ENCODE results near the gene KRTAP29-1. TPM values are rescaled to one million over a fixed set of nuclear protein-coding genes. Genes with fewer than 3 reads are reported as not detected.

The KRTAP29-1 gene
- total RNA-seq, 2 experiments from 2014 or later = not detected

DNA sequence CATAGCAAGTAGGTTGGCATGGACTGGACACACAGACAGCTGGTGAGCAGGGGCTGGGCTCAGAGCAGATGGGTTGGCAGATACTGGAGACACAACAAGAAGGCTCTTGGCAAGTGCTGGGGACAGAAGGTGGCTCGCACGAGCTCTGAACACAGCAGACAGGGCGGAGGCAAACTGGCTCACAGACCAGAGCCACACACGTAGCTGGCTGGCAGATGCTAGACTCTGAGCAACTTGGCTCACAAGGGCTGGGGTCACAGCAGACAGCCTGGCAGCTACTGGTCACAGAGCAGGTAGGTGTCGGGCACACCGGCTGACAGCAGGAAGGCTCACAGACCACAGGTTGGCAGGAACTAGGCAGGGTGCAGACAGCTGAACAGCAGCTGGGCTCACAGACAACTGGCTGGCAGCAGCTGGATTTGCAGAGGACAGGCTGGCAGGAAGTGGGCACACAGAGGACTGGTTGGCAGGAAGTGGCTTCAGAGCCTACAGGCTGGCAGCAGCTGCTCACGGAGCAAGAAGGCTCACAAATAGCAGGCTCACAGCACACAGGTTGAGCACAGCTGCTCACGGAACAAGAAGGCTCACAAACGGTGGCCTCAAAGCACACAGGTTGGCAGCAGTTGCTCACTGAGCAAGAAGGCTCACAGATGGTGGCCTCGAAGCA is 5.7 kb upstream of the KRTAP29-1 start:
- peak overlapping the region; percentile 86 for H3K27ac Mint-ChIP-seq
- CTCF ChIA-PET = interaction anchor here (1.1 to 3.1 kb wide), 4 partner anchors 14 to 490 kb away, joined by 3 to 22 read pairs (median 6); no protein-coding TSS in a partner anchor
- POLR2A ChIA-PET = interaction anchor here (0.6 to 1.1 kb wide), 2 partner anchors 10 to 33 kb away, joined by 3 read pairs; no protein-coding TSS in a partner anchor
- H3K9me3 Mint-ChIP-seq = no peaks in the 10 kb centered on the region
- TF ChIP-seq, protein P1, sequence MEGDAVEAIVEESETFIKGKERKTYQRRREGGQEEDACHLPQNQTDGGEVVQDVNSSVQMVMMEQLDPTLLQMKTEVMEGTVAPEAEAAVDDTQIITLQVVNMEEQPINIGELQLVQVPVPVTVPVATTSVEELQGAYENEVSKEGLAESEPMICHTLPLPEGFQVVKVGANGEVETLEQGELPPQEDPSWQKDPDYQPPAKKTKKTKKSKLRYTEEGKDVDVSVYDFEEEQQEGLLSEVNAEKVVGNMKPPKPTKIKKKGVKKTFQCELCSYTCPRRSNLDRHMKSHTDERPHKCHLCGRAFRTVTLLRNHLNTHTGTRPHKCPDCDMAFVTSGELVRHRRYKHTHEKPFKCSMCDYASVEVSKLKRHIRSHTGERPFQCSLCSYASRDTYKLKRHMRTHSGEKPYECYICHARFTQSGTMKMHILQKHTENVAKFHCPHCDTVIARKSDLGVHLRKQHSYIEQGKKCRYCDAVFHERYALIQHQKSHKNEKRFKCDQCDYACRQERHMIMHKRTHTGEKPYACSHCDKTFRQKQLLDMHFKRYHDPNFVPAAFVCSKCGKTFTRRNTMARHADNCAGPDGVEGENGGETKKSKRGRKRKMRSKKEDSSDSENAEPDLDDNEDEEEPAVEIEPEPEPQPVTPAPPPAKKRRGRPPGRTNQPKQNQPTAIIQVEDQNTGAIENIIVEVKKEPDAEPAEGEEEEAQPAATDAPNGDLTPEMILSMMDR (IDR thresholded peaks at IDR 0.05) = no peak
- ATAC-seq (peak; percentile 79), DNase-seq (peak; percentile 73)
- no peaks in the 10 kb centered on the region for H3K27me3 Mint-ChIP-seq
- peak overlapping the region; percentile 54 for H3K4me3 Mint-ChIP-seq
- peaks cover 47% of the 10 kb centered on the region for H3K4me1 Mint-ChIP-seq (ENCODE audit: low read depth)
- intact Hi-C loops (cut with micrococcal nuclease) = no loop called here
- no peaks in the 10 kb centered on the region for H3K36me3 Mint-ChIP-seq (ENCODE audit: low read depth)

DNA sequence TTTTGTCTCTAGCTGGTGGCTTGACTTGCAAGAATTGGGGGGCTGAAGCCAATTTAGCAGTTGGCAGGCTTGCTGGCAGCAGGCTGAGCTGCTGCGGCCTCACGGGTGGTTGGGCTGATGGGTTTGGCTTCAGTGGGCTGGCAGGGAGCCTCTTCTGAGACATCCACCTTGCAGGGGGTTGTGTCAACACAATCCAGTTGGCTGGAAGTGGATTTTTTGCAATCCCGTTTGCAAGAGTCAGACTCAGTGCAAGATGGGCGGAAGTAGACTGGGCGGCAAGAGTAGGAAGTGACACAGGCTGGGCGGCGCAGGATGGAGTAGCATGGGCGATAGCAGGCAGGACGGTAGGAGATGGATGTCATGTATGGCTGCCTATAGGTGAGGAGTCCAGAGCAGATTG is 5.0 kb upstream of the KRTAP29-1 start:
- ChIA-PET CTCF (interaction anchor here (1.1 to 3.1 kb wide), 4 partner anchors 15 to 489 kb away, joined by 3 to 22 read pairs (median 6); no protein-coding TSS in a partner anchor), POLR2A (no interaction called here)
- intact Hi-C loops (cut with micrococcal nuclease) = no loop called here
- TF ChIP-seq, protein P1 (IDR thresholded peaks at IDR 0.05) = no peak
- peaks cover 47% of the 10 kb centered on the region for H3K4me1 Mint-ChIP-seq (ENCODE audit: low read depth)
- H3K9me3 Mint-ChIP-seq = no peaks in the 10 kb centered on the region
- H3K4me3 Mint-ChIP-seq = peak overlapping the region; percentile 54
- no peak for ATAC-seq
- DNase-seq = no peak
- no peaks in the 10 kb centered on the region for H3K36me3 Mint-ChIP-seq (ENCODE audit: low read depth)
- peak overlapping the region; percentile 86 for H3K27ac Mint-ChIP-seq
- H3K27me3 Mint-ChIP-seq = no peaks in the 10 kb centered on the region

DNA sequence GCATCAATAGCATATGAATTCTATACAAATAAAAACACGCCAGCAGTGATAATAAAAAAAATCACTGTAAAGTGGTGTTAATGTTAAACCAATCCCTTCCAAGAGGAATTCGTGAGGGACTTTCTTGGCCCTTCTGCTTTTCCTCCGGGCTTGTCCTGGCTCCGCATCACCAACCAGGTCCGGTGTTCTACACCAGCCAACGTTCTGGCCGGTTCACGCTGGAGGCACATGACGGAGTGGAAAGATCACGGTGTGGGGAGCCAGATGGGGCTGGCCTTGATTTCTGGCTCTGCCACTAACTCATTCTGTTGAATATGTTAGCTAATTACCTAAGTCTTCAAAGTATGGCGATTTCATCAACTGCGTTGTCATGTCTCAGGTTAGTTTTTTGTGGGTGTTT is 1.4 kb upstream of the KRTAP29-1 start:
- Mint-ChIP-seq H3K36me3 (ENCODE audit: low read depth) (no peaks in the 10 kb centered on the region), H3K4me1 (ENCODE audit: low read depth) (peaks cover 39% of the 10 kb centered on the region), H3K9me3 (peaks cover 2% of the 10 kb centered on the region), H3K4me3 (no peak overlapping the region), H3K27me3 (no peaks in the 10 kb centered on the region), H3K27ac (no peak overlapping the region)
- ChIA-PET CTCF (interaction anchor here (1.1 to 3.6 kb wide), 2 partner anchors 9 to 18 kb away, joined by 3 to 14 read pairs; no protein-coding TSS in a partner anchor), POLR2A (no interaction called here)
- ATAC-seq (no peak), DNase-seq (no peak)
- intact Hi-C loops (cut with micrococcal nuclease) = no loop called here
- TF ChIP-seq, protein P1 (IDR thresholded peaks at IDR 0.05) = no peak

DNA sequence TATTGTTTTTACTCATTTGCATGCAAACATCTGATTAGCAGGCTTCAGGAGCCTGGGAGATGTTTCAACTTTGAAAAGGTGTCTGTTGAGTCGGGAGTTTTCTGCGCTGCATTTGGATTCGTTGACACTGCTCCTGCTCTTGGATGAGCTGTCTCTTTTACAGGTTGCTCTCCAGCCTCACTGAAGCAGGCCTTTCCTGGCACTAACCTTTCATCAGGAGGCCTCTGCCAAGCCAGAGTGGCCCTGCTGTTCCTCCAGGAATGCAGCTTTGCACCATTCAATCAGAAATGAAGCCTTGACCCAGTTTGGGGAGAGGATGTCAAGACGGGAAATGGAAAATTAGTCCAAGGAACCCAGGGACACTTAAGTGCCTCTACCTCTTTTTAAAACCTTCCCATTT is 330 bp upstream of the KRTAP29-1 start:
- POLR2A ChIA-PET = interaction anchor here (1.3 kb wide), 1 partner anchor 19 kb away, joined by 3 read pairs; no protein-coding TSS in a partner anchor
- H3K27me3 Mint-ChIP-seq = no peaks in the 10 kb centered on the region
- peaks cover 2% of the 10 kb centered on the region for H3K9me3 Mint-ChIP-seq
- no peak overlapping the region for H3K4me3 Mint-ChIP-seq
- intact Hi-C loops (cut with micrococcal nuclease) = no loop called here
- DNase-seq = no peak
- H3K36me3 Mint-ChIP-seq (ENCODE audit: low read depth) = no peaks in the 10 kb centered on the region
- H3K4me1 Mint-ChIP-seq (ENCODE audit: low read depth) = peaks cover 28% of the 10 kb centered on the region
- no peak for ATAC-seq
- TF ChIP-seq, protein P1 (IDR thresholded peaks at IDR 0.05) = no peak
- CTCF ChIA-PET = interaction anchor here (0.8 to 3.6 kb wide), 2 partner anchors 13 to 19 kb away, joined by 3 to 14 read pairs; no protein-coding TSS in a partner anchor
- H3K27ac Mint-ChIP-seq = no peak overlapping the region

DNA sequence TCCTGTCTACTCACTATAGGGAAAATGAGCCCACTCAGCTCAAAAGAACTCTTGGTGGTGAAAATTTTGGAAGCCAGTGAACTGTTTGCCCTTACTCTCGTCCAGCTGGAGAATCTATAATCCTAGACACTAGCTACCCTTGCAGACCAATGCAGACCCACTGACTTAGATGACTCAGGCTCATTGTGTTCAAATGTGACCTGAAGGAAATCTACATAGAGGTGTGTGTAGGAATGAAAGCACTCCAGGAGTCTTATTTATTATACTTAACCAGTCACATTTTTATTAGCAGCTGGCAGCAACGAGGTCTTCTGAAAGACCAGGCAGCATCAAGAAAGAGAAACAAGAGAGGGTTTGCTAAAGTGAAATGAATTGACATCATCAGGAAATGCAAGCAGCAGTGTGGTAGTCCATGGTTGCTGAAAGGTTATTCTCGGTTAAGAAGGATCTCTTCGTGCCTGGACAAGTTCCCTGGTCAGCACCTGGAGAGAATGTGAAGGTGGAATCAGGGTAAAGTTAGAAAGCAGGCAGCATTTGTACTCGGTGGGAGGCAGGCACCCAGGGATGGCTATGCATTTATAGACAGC is 1.4 kb downstream of the KRTAP29-1 start:
- peaks cover 2% of the 10 kb centered on the region for H3K9me3 Mint-ChIP-seq
- ATAC-seq (no peak), DNase-seq (no peak)
- CTCF ChIA-PET = interaction anchor here (1.1 kb wide), 1 partner anchor 12 kb away, joined by 4 read pairs; no protein-coding TSS in a partner anchor
- no peaks in the 10 kb centered on the region for H3K27me3 Mint-ChIP-seq
- intact Hi-C loops (cut with micrococcal nuclease) = no loop called here
- H3K27ac Mint-ChIP-seq = no peak overlapping the region
- H3K4me3 Mint-ChIP-seq = no peak overlapping the region
- H3K36me3 Mint-ChIP-seq (ENCODE audit: low read depth) = no peaks in the 10 kb centered on the region
- TF ChIP-seq, protein P1 (IDR thresholded peaks at IDR 0.05) = no peak
- peaks cover 11% of the 10 kb centered on the region for H3K4me1 Mint-ChIP-seq (ENCODE audit: low read depth)
- POLR2A ChIA-PET = no interaction called here
